ENCODE measurements around the gene HOXD4. TPM values are rescaled to one million over a fixed set of nuclear protein-coding genes. Genes with fewer than 3 reads are reported as not detected.

Gene HOXD4
- total RNA-seq, 1 experiment from 2014 or later: not detected

DNA sequence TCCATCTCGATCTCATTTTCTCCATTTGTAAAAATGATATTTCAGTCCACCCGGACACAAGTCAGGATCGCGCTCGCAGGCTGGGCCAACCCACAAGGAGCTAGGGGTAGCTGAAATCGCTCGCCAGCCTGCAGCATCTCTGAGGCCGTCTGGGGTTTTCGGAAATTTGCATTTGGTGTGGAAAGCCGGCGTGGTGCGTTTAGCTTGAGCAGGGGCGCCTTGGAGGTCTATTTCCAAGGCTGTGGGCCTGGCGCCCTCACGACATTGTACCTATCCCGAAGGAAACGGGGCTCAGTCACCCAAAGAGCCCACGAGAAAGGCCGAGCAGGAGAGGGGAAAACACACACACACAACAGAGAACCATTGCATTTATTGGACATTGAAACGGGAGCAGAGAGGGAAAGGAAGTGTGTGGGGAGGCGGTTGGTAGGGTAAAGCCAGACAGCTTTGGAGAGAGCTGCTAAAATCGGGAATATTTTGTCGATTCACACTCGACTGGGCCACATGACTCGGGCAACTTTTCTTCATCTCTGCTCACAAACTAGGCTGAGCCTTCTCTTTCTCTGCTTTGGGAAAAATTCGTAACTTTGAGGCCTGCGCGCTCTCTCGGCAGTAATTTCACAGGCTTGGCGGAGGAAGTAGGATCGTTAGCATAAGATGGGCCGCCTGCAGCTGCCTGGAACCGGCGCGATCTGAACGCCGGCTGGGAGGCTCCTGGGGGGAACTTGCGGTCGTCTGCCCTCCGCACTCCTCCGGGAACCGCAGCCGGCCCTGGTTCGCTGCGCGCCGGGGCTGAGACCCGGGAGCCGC, 23.0 kb upstream of the HOXD4 start:
- TF ChIP-seq, protein P1, sequence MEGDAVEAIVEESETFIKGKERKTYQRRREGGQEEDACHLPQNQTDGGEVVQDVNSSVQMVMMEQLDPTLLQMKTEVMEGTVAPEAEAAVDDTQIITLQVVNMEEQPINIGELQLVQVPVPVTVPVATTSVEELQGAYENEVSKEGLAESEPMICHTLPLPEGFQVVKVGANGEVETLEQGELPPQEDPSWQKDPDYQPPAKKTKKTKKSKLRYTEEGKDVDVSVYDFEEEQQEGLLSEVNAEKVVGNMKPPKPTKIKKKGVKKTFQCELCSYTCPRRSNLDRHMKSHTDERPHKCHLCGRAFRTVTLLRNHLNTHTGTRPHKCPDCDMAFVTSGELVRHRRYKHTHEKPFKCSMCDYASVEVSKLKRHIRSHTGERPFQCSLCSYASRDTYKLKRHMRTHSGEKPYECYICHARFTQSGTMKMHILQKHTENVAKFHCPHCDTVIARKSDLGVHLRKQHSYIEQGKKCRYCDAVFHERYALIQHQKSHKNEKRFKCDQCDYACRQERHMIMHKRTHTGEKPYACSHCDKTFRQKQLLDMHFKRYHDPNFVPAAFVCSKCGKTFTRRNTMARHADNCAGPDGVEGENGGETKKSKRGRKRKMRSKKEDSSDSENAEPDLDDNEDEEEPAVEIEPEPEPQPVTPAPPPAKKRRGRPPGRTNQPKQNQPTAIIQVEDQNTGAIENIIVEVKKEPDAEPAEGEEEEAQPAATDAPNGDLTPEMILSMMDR (IDR thresholded peaks at IDR 0.05; ENCODE audit: unreplicated experiment): no peak
- Mint-ChIP-seq H3K4me3 (ENCODE audit: unreplicated experiment) (no peak overlapping the region), H3K27ac (ENCODE audit: low read depth, unreplicated experiment) (no peak overlapping the region), H3K36me3 (ENCODE audit: insufficient read depth, unreplicated experiment) (no peaks in the 10 kb centered on the region), H3K27me3 (ENCODE audit: insufficient read depth, unreplicated experiment) (peaks cover 11% of the 10 kb centered on the region), H3K4me1 (ENCODE audit: insufficient read depth, unreplicated experiment) (no peaks in the 10 kb centered on the region), H3K9me3 (ENCODE audit: unreplicated experiment) (no peaks in the 10 kb centered on the region)
- ChIA-PET CTCF (interaction anchor here (0.5 to 4.4 kb wide), 27 partner anchors 9 to 1630 kb away, joined by 3 to 100 read pairs (median 5); no protein-coding TSS in a partner anchor), POLR2A (interaction anchor here (1.7 to 2.7 kb wide), 2 partner anchors 523 to 525 kb away, joined by 4 to 13 read pairs; no protein-coding TSS in a partner anchor)
- no TSS peak for BruUV-seq (replicated peaks)
- no peak for DNase-seq (ENCODE audit: unreplicated experiment)
- intact Hi-C loops (cut with micrococcal nuclease): loop anchor here (5.0 kb wide), 1 partner anchor 1034 kb away; no protein-coding TSS in a partner anchor

GRCh38 chr2:176128982-176129796, 22.2 kb upstream of the HOXD4 start, which contains the start of gene HOXD8:
HOXD8 (plus strand) TSS chr2:176129705; CDS start chr2:176130367, 662 bp downstream.
- intact Hi-C loops (cut with micrococcal nuclease): loop anchor here (5.0 kb wide), 1 partner anchor 1033 kb away; no protein-coding TSS in a partner anchor
- no TSS peak for BruUV-seq (replicated peaks)
- peaks cover 3% of the 10 kb centered on the region for H3K27me3 Mint-ChIP-seq (ENCODE audit: insufficient read depth, unreplicated experiment)
- H3K27ac Mint-ChIP-seq (ENCODE audit: low read depth, unreplicated experiment): no peak within 1 kb of the TSS
- no peaks in the 10 kb centered on the region for H3K36me3 Mint-ChIP-seq (ENCODE audit: insufficient read depth, unreplicated experiment)
- no peak for DNase-seq (ENCODE audit: unreplicated experiment)
- CTCF ChIA-PET: interaction anchor here (3.1 to 4.4 kb wide), 4 partner anchors 11 to 1019 kb away, joined by 25 to 100 read pairs (median 50); no protein-coding TSS in a partner anchor
- H3K4me3 Mint-ChIP-seq (ENCODE audit: unreplicated experiment): no peak within 1 kb of the TSS
- POLR2A ChIA-PET: no interaction called here
- no peaks in the 10 kb centered on the region for H3K4me1 Mint-ChIP-seq (ENCODE audit: insufficient read depth, unreplicated experiment)
- TF ChIP-seq, protein P1 (IDR thresholded peaks at IDR 0.05; ENCODE audit: unreplicated experiment): no peak
- H3K9me3 Mint-ChIP-seq (ENCODE audit: unreplicated experiment): no peaks in the 10 kb centered on the region

- no peak for DNase-seq (ENCODE audit: unreplicated experiment)
- Mint-ChIP-seq H3K4me1 (ENCODE audit: insufficient read depth, unreplicated experiment) (no peaks in the 10 kb centered on the region), H3K36me3 (ENCODE audit: insufficient read depth, unreplicated experiment) (no peaks in the 10 kb centered on the region), H3K4me3 (ENCODE audit: unreplicated experiment) (no peak overlapping the region), H3K27ac (ENCODE audit: low read depth, unreplicated experiment) (no peak overlapping the region), H3K9me3 (ENCODE audit: unreplicated experiment) (no peaks in the 10 kb centered on the region), H3K27me3 (ENCODE audit: insufficient read depth, unreplicated experiment) (no peaks in the 10 kb centered on the region)
- no TSS peak for BruUV-seq (replicated peaks)
- TF ChIP-seq, protein P1 (IDR thresholded peaks at IDR 0.05; ENCODE audit: unreplicated experiment): no peak
- CTCF ChIA-PET: interaction anchor here (4.3 kb wide), 1 partner anchor 1019 kb away, joined by 27 read pairs; no protein-coding TSS in a partner anchor
- intact Hi-C loops (cut with micrococcal nuclease): loop anchor here (5.0 kb wide), 1 partner anchor 1033 kb away; no protein-coding TSS in a partner anchor
- POLR2A ChIA-PET: no interaction called here
Measured at GRCh38 chr2:176129813-176130146, 21.6 kb upstream of the HOXD4 start.
